Measurements from ENCODE around the gene ATP8B2. TPM values are rescaled to one million over a fixed set of nuclear protein-coding genes. Genes with fewer than 3 reads are reported as not detected.
A peak's percentile ranks its signal among the peaks of the same experiment; 100 is the strongest.

ATP8B2 gene
- polyA plus RNA-seq, 4 donors = 3.9 to 19.7 (median 14.9) TPM

DNA sequence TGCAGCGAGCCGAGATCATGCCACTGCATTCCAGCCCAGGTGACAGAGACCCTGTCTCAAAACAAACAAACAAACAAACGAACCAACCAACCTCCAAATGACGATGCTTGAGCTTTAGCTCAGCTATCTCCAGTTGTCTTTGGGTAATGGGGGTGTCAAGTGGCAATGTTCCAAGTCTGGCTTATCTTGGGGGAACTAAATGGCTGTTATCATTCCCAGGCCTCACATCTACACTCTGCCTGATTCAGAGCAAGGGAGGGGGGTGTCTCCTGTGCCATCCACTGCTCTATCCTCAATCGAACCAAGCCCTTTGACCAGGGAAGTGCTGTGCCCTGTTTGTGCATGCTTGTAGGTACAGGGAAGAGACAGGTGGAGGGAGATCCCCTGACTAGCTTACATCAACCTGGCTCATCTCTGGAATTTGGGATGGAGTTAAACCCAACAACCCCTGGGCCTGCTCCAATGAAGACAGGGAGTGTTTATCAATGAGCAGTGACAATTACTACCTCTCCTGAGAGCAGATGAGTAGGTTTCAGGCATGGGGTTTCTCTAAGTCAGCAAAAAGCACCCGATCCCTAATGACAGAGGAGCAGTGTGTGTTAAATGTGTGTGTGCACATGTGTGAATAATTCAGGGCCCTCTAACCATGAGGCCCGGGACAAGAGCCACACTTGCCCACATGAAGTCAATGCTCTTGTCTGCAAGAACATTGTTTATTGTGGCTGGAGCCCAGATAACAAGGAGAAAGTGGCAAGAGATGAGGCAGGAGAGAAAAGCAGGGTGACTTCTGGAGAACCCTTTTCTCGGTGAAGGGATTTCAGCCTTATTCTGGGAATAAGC lies 59.5 kb downstream of the ATP8B2 start:
- H3K36me3 ChIP-seq (ENCODE audit: control insufficient read depth in 3 of 3, insufficient read depth in 2 of 3, low read depth in 1 of 3, low read length in 3 of 3) = no peaks in the 10 kb centered on the region
- H3K4me1 ChIP-seq (ENCODE audit: control insufficient read depth in 3 of 3, insufficient read depth in 2 of 3, low read depth in 1 of 3, low read length in 2 of 3) = no peaks in the 10 kb centered on the region
- H3K27ac ChIP-seq (ENCODE audit: low read depth in 1 of 3, low read length in 2 of 3) = no peak overlapping the region
- no peak for FAIRE-seq
- H3K9me3 ChIP-seq (ENCODE audit: control insufficient read depth in 2 of 2, insufficient read depth in 1 of 2, low read depth in 1 of 2, low read length in 1 of 2) = peaks cover 0 to 3% of the 10 kb centered on the region in 2 donors
- WGBS, 3 donors = 78 to 82% (median 79%) methylated on average over 8 of the region's 8 CpGs
- H3K4me3 ChIP-seq (ENCODE audit: low read depth in 1 of 3, low read length in 3 of 3) = no peak overlapping the region
- H3K27me3 ChIP-seq (ENCODE audit: control insufficient read depth in 3 of 3, insufficient read depth in 3 of 3, low read length in 3 of 3) = peaks cover 0 to 2% (median 0%) of the 10 kb centered on the region in 3 donors
- DNase-seq = no peak

GRCh38 chr1:154386643-154387352 lies 61.5 kb downstream of the ATP8B2 start:
- FAIRE-seq (no peak), DNase-seq (peak in 1 of 2 donors; percentile 16)
- 71 to 73% (median 72%) methylated on average over 11 of the region's 11 CpGs for WGBS, 3 donors
- Histone ChIP-seq H3K4me3 (ENCODE audit: low read depth in 1 of 3, low read length in 3 of 3) (no peak overlapping the region), H3K9me3 (ENCODE audit: control insufficient read depth in 2 of 2, insufficient read depth in 1 of 2, low read depth in 1 of 2, low read length in 1 of 2) (no peaks in the 10 kb centered on the region), H3K36me3 (ENCODE audit: control insufficient read depth in 3 of 3, insufficient read depth in 2 of 3, low read depth in 1 of 3, low read length in 3 of 3) (no peaks in the 10 kb centered on the region), H3K27me3 (ENCODE audit: control insufficient read depth in 3 of 3, insufficient read depth in 3 of 3, low read length in 3 of 3) (peaks cover 0 to 6% (median 0%) of the 10 kb centered on the region in 3 donors), H3K4me1 (ENCODE audit: control insufficient read depth in 3 of 3, insufficient read depth in 2 of 3, low read depth in 1 of 3, low read length in 2 of 3) (no peaks in the 10 kb centered on the region), H3K27ac (ENCODE audit: low read depth in 1 of 3, low read length in 2 of 3) (peak overlapping the region in 2 of 3 donors; percentile 1 to 50)

GRCh38 chr1:154391086-154391770 lies 65.9 kb downstream of the ATP8B2 start:
- H3K4me3 ChIP-seq (ENCODE audit: low read depth in 1 of 3, low read length in 3 of 3) = no peak overlapping the region
- H3K9me3 ChIP-seq (ENCODE audit: control insufficient read depth in 2 of 2, insufficient read depth in 1 of 2, low read depth in 1 of 2, low read length in 1 of 2) = peaks cover 0 to 3% of the 10 kb centered on the region in 2 donors
- no peak for FAIRE-seq
- peaks cover 0 to 6% (median 0%) of the 10 kb centered on the region in 3 donors for H3K27me3 ChIP-seq (ENCODE audit: control insufficient read depth in 3 of 3, insufficient read depth in 3 of 3, low read length in 3 of 3)
- DNase-seq = no peak
- WGBS, 3 donors = 85 to 88% (median 86%) methylated on average over 9 of the region's 9 CpGs
- H3K27ac ChIP-seq (ENCODE audit: low read depth in 1 of 3, low read length in 2 of 3) = no peak overlapping the region
- no peaks in the 10 kb centered on the region for H3K36me3 ChIP-seq (ENCODE audit: control insufficient read depth in 3 of 3, insufficient read depth in 2 of 3, low read depth in 1 of 3, low read length in 3 of 3)
- no peaks in the 10 kb centered on the region for H3K4me1 ChIP-seq (ENCODE audit: control insufficient read depth in 3 of 3, insufficient read depth in 2 of 3, low read depth in 1 of 3, low read length in 2 of 3)

DNA sequence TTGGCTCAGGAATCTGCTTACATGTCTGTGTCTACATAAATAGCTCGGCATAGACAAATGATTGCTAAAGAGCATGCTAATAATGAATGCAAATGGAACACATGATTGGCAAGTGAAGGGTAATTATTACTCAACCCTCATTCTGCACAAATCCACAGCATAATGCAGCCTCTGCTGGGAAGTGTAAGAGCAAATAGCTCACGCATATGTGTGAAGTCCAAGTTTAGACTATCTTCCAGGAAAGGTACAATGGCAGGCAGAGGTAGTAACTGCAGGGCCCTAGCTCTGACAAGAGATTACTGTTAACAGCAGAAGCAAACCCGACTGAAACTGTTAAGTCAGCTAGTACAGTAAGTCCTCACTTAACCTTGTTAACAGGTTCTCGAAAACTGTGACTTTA lies 72.8 kb downstream of the ATP8B2 start:
- H3K36me3 ChIP-seq (ENCODE audit: control insufficient read depth in 3 of 3, insufficient read depth in 2 of 3, low read depth in 1 of 3, low read length in 3 of 3) = no peaks in the 10 kb centered on the region
- 67 to 77% (median 72%) methylated on average over 4 of the region's 4 CpGs for WGBS, 3 donors
- H3K27me3 ChIP-seq (ENCODE audit: control insufficient read depth in 3 of 3, insufficient read depth in 3 of 3, low read length in 3 of 3) = peaks cover 0 to 5% (median 0%) of the 10 kb centered on the region in 3 donors
- FAIRE-seq (no peak), DNase-seq (no peak)
- no peaks in the 10 kb centered on the region for H3K4me1 ChIP-seq (ENCODE audit: control insufficient read depth in 3 of 3, insufficient read depth in 2 of 3, low read depth in 1 of 3, low read length in 2 of 3)
- peaks cover 0 to 3% of the 10 kb centered on the region in 2 donors for H3K9me3 ChIP-seq (ENCODE audit: control insufficient read depth in 2 of 2, insufficient read depth in 1 of 2, low read depth in 1 of 2, low read length in 1 of 2)
- no peak overlapping the region for H3K27ac ChIP-seq (ENCODE audit: low read depth in 1 of 3, low read length in 2 of 3)
- H3K4me3 ChIP-seq (ENCODE audit: low read depth in 1 of 3, low read length in 3 of 3) = no peak overlapping the region

GRCh38 chr1:154398678-154399077 lies 73.4 kb downstream of the ATP8B2 start:
- FAIRE-seq = no peak

GRCh38 chr1:154400381-154400801 lies 75.1 kb downstream of the ATP8B2 start:
- Histone ChIP-seq H3K4me1 (ENCODE audit: control insufficient read depth in 3 of 3, insufficient read depth in 2 of 3, low read depth in 1 of 3, low read length in 2 of 3) (peaks cover 0 to 7% (median 0%) of the 10 kb centered on the region in 3 donors), H3K9me3 (ENCODE audit: control insufficient read depth in 2 of 2, insufficient read depth in 1 of 2, low read depth in 1 of 2, low read length in 1 of 2) (no peaks in the 10 kb centered on the region), H3K4me3 (ENCODE audit: low read depth in 1 of 3, low read length in 3 of 3) (no peak overlapping the region), H3K27ac (ENCODE audit: low read depth in 1 of 3, low read length in 2 of 3) (no peak overlapping the region), H3K36me3 (ENCODE audit: control insufficient read depth in 3 of 3, insufficient read depth in 2 of 3, low read depth in 1 of 3, low read length in 3 of 3) (no peaks in the 10 kb centered on the region), H3K27me3 (ENCODE audit: control insufficient read depth in 3 of 3, insufficient read depth in 3 of 3, low read length in 3 of 3) (peaks cover 0 to 25% (median 0%) of the 10 kb centered on the region in 3 donors)
- 74 to 81% (median 76%) methylated on average over 4 of the region's 4 CpGs for WGBS, 3 donors
- DNase-seq (no peak), FAIRE-seq (no peak)

More at GRCh38 chr1:154398678-154399077, 73.4 kb downstream of the ATP8B2 start:
- Histone ChIP-seq H3K4me3 (ENCODE audit: low read depth in 1 of 3, low read length in 3 of 3) (no peak overlapping the region), H3K4me1 (ENCODE audit: control insufficient read depth in 3 of 3, insufficient read depth in 2 of 3, low read depth in 1 of 3, low read length in 2 of 3) (no peaks in the 10 kb centered on the region), H3K27me3 (ENCODE audit: control insufficient read depth in 3 of 3, insufficient read depth in 3 of 3, low read length in 3 of 3) (peaks cover 0 to 10% (median 0%) of the 10 kb centered on the region in 3 donors), H3K9me3 (ENCODE audit: control insufficient read depth in 2 of 2, insufficient read depth in 1 of 2, low read depth in 1 of 2, low read length in 1 of 2) (peaks cover 0 to 3% of the 10 kb centered on the region in 2 donors), H3K27ac (ENCODE audit: low read depth in 1 of 3, low read length in 2 of 3) (no peak overlapping the region), H3K36me3 (ENCODE audit: control insufficient read depth in 3 of 3, insufficient read depth in 2 of 3, low read depth in 1 of 3, low read length in 3 of 3) (no peaks in the 10 kb centered on the region)
- WGBS, 3 donors = 92 to 93% (median 93%) methylated on average over 4 of the region's 4 CpGs
- no peak for DNase-seq

Other genes starting within 250 kb of the ATP8B2 start
- under 1 TPM in 2 of 4 donors, not detected in 2; 0.01 to 0.03 TPM for gene NUP210L, start 170.5 kb upstream of the ATP8B2 start, polyA plus RNA-seq
- gene TPM3, start 133.4 kb upstream of the ATP8B2 start, polyA plus RNA-seq = 100 to 1,000 TPM; 244 to 335 (median 277) TPM
- not detected for gene CFAP141, start 119.2 kb upstream of the ATP8B2 start, polyA plus RNA-seq
- gene UBAP2L, start 104.6 kb upstream of the ATP8B2 start, polyA plus RNA-seq = 100 to 1,000 TPM in 1 of 4 donors, 10 to 100 TPM in 3; 29.7 to 133 (median 41.1) TPM
- 100 to 1,000 TPM in 3 of 4 donors, 10 to 100 TPM in 1; 63.2 to 131 (median 119) TPM for gene HAX1, start 52.9 kb upstream of the ATP8B2 start, polyA plus RNA-seq
- 100 to 1,000 TPM in 1 of 4 donors, 10 to 100 TPM in 1, 1 to 10 TPM in 1, under 1 TPM in 1; 0.30 to 103 (median 22.5) TPM for gene AQP10, start 4.4 kb upstream of the ATP8B2 start, polyA plus RNA-seq
- gene IL6R, start 79.8 kb downstream of the ATP8B2 start, polyA plus RNA-seq = 10 to 100 TPM in 3 of 4 donors, 1 to 10 TPM in 1; 8.8 to 21.2 (median 11.2) TPM
- 1 to 10 TPM in 2 of 4 donors, under 1 TPM in 1, not detected in 1; 0.81 to 3.4 (median 1.6) TPM for gene TDRD10, start 176.7 kb downstream of the ATP8B2 start, polyA plus RNA-seq
- 10 to 100 TPM in 1 of 4 donors, 1 to 10 TPM in 2, under 1 TPM in 1; 0.67 to 15.5 (median 3.3) TPM for gene SHE, start 176.9 kb downstream of the ATP8B2 start, polyA plus RNA-seq
- gene UBE2Q1, start 233.1 kb downstream of the ATP8B2 start, polyA plus RNA-seq = 10 to 100 TPM; 37.1 to 69.1 (median 38.6) TPM
- under 1 TPM in 2 of 4 donors, not detected in 2; 0.75 to 0.95 TPM for gene CHRNB2, start 242.3 kb downstream of the ATP8B2 start, polyA plus RNA-seq